H1 (cell line): ENCODE measurements around the gene FADS2. TPM values are rescaled to one million over a fixed set of nuclear protein-coding genes. Genes with fewer than 3 reads are reported as not detected.

Experiments used
- CTCF ChIA-PET: fragments of 300-600 bp; sonication (Branson Sonifier 250); formaldehyde crosslinking; loops from one replicate; lab custom pipeline; 2021; ENCODE audit not compliant: partially characterized antibody; lab: Charles Lee
- POLR2A ChIA-PET: fragments of 300-600 bp; sonication (Branson Sonifier 250); formaldehyde crosslinking; loops from one replicate; lab custom pipeline; 2021; ENCODE audit warnings: inconsistent platforms; ENCODE audit not compliant: partially characterized antibody; lab: Charles Lee
- DNase-seq, 2 experiments: peaks; one replicate each; pipeline versions ENCODE4 v3.0.0 to v3.0.0-alpha.2; 2010 to 2022; ENCODE audit warnings: low spot score in 2 of 2, low read depth in 1 of 2, mixed read lengths in 1 of 2
- FAIRE-seq: peaks from 2 replicates; lab custom pipeline; 2011; peaks lifted over from hg19 to GRCh38; lab: Jason Lieb, UNC
- H2AFZ ChIP-seq: 2 replicates; pipeline ENCODE4 v1.8.1; 2012; ENCODE audit warnings: low read length, inconsistent platforms
- H2AK5ac ChIP-seq: 2 replicates; pipeline ENCODE4 v1.6.1; 2013; ENCODE audit warnings: low read depth, low read length
- H2BK120ac ChIP-seq: replicated peaks from 2 replicates; pipeline ENCODE3; 2013; ENCODE audit warnings: low read depth, low read length, inconsistent platforms
- H2BK12ac ChIP-seq: 2 replicates; pipeline ENCODE4 v1.6.1; 2013; ENCODE audit warnings: low read depth, low read length
- H2BK15ac ChIP-seq: 2 replicates; pipeline ENCODE4 v1.6.1; 2013; ENCODE audit warnings: low read length
- H2BK20ac ChIP-seq: 2 replicates; pipeline ENCODE4 v1.6.1; 2013; ENCODE audit warnings: low read length
- H2BK5ac ChIP-seq: 2 replicates; pipeline ENCODE4 v1.6.1; 2013; ENCODE audit warnings: low read depth, low read length
- H3K14ac ChIP-seq: 2 replicates; pipeline ENCODE4 v1.6.1; 2013; ENCODE audit warnings: inconsistent platforms; ENCODE audit not compliant: insufficient read length
- H3K18ac ChIP-seq: 2 replicates; pipeline ENCODE4 v1.6.1; 2013; ENCODE audit warnings: low read length; ENCODE audit errors: extremely low read depth
- H3K23ac ChIP-seq: 2 replicates; pipeline ENCODE4 v1.6.1; 2013; ENCODE audit warnings: inconsistent platforms; ENCODE audit not compliant: insufficient read length
- H3K23me2 ChIP-seq: 2 replicates; pipeline ENCODE4 v1.6.1; 2013; ENCODE audit warnings: low read depth, low read length
- H3K27ac ChIP-seq: 2 replicates; pipeline ENCODE4 v1.6.1; 2011; ENCODE audit warnings: low read depth, low read length, inconsistent platforms
- H3K27me3 ChIP-seq, 4 experiments: replicated peaks in 1 of 4; 1 replicate in 1 of 4; 2 replicates in 3 of 4; pipeline versions ENCODE4 v1.6.1 to v1.8.1; 2011 to 2013; ENCODE audit warnings: low read length in 3 of 4, mild to moderate bottlenecking in 3 of 4, inconsistent platforms in 2 of 4, mixed read lengths in 2 of 4, moderate library complexity in 1 of 4; ENCODE audit not compliant: control insufficient read depth in 3 of 4, insufficient read depth in 3 of 4; ENCODE audit errors: extremely low read depth in 1 of 4
- H3K36me3 ChIP-seq, 4 experiments: 2 replicates each; pipeline versions ENCODE4 v1.6.1 to v1.8.1; 2011 to 2013; ENCODE audit warnings: mild to moderate bottlenecking in 4 of 4, low read length in 3 of 4, moderate library complexity in 2 of 4, control low read depth in 1 of 4, inconsistent platforms in 1 of 4; ENCODE audit not compliant: insufficient read depth in 4 of 4, control insufficient read depth in 2 of 4
- H3K4ac ChIP-seq: replicated peaks from 2 replicates; pipeline ENCODE3; 2013; ENCODE audit warnings: low read length, low read depth, mixed read lengths, inconsistent platforms; ENCODE audit not compliant: insufficient read length
- H3K4me1 ChIP-seq, 4 experiments: replicated peaks in 1 of 4; 1 replicate in 1 of 4; 2 replicates in 3 of 4; pipeline versions ENCODE4 v1.6.1 to v1.8.1; 2011 to 2013; ENCODE audit warnings: low read length in 3 of 4, inconsistent platforms in 2 of 4, mixed read lengths in 1 of 4; ENCODE audit not compliant: insufficient read depth in 4 of 4, control insufficient read depth in 3 of 4
- H3K4me2 ChIP-seq, 2 experiments: 2 replicates each; pipeline versions ENCODE4 v1.6.1 to v1.8.1; 2011 to 2013; ENCODE audit warnings: low read depth in 2 of 2, low read length in 2 of 2, control low read depth in 1 of 2, inconsistent platforms in 1 of 2, mild to moderate bottlenecking in 1 of 2; ENCODE audit not compliant: insufficient read depth in 1 of 2
- H3K4me3 ChIP-seq, 4 experiments: fragments of 200-600, 300-600 bp in 1 of 4; sonication (generic), shearing (Covaris generic), sonication (Bioruptor Twin) in 1 of 4; 2 replicates each; pipeline versions ENCODE4 v1.5.1 to v1.8.1; 2011 to 2016; ENCODE audit warnings: low read length in 4 of 4, low read depth in 3 of 4, control low read depth in 2 of 4, inconsistent platforms in 2 of 4, mild to moderate bottlenecking in 2 of 4, mixed read lengths in 1 of 4, moderate library complexity in 1 of 4; ENCODE audit not compliant: insufficient read depth in 2 of 4; ENCODE audit errors: extremely low read depth in 1 of 4
- H3K56ac ChIP-seq: replicated peaks from 2 replicates; pipeline ENCODE3; 2013; ENCODE audit warnings: low read depth, mild to moderate bottlenecking, mixed read lengths, low read length, inconsistent platforms; ENCODE audit not compliant: insufficient read length
- H3K79me1 ChIP-seq: 2 replicates; pipeline ENCODE4 v1.6.1; 2013; ENCODE audit warnings: low read depth, low read length, control low read depth
- H3K79me2 ChIP-seq, 2 experiments: 2 replicates each; pipeline versions ENCODE4 v1.6.1 to v1.8.1; 2012 to 2013; ENCODE audit warnings: low read length in 2 of 2, mild to moderate bottlenecking in 2 of 2, inconsistent platforms in 1 of 2; ENCODE audit not compliant: insufficient read depth in 2 of 2, control insufficient read depth in 1 of 2
- H3K9ac ChIP-seq, 4 experiments: replicated peaks in 1 of 4; 1 replicate in 1 of 4; 2 replicates in 3 of 4; pipeline versions ENCODE4 v1.6.1 to v1.8.1; 2011 to 2013; ENCODE audit warnings: low read depth in 3 of 4, low read length in 3 of 4, control low read depth in 2 of 4, mild to moderate bottlenecking in 2 of 4, moderate library complexity in 2 of 4, inconsistent platforms in 1 of 4; ENCODE audit errors: extremely low read depth in 1 of 4
- H3K9me3 ChIP-seq, 2 experiments: 2 replicates each; pipeline versions ENCODE4 v1.6.1 to v1.8.1; 2012 to 2013; ENCODE audit warnings: mild to moderate bottlenecking in 2 of 2, moderate library complexity in 2 of 2, control low read depth in 1 of 2, inconsistent platforms in 1 of 2, low read depth in 1 of 2, low read length in 1 of 2, mixed read lengths in 1 of 2; ENCODE audit not compliant: insufficient read depth in 2 of 2
- H4K20me1 ChIP-seq, 2 experiments: replicated peaks in 1 of 2; 2 replicates each; pipeline versions ENCODE3 to v1.8.1; 2011 to 2013; ENCODE audit warnings: inconsistent platforms in 2 of 2, low read length in 2 of 2, mild to moderate bottlenecking in 1 of 2; ENCODE audit not compliant: insufficient read depth in 2 of 2, control insufficient read depth in 1 of 2
- H4K5ac ChIP-seq: 2 replicates; pipeline ENCODE4 v1.6.1; 2013; ENCODE audit warnings: low read length, low read depth, mixed read lengths, inconsistent platforms; ENCODE audit not compliant: insufficient read length
- H4K8ac ChIP-seq: 2 replicates; pipeline ENCODE4 v1.8.0; 2013; ENCODE audit warnings: mild to moderate bottlenecking, moderate library complexity, low read length, inconsistent platforms; ENCODE audit not compliant: insufficient read depth; ENCODE audit errors: extremely low read depth
- H4K91ac ChIP-seq: replicated peaks from 2 replicates; pipeline ENCODE3; 2013; ENCODE audit warnings: low read length, mixed read lengths, inconsistent platforms; ENCODE audit not compliant: insufficient read length
- WGBS, 2 experiments: shearing (Covaris generic) in 1 of 2; methylation state at CpG; one replicate each; pipeline versions ENCODE4 v1.1.6 to v1.1.7; 2013 to 2015; ENCODE audit warnings: low lambda C conversion rate in 2 of 2, mixed read lengths in 2 of 2, inconsistent platforms in 1 of 2, low coverage in 1 of 2, missing lambda C conversion rate in 1 of 2; ENCODE audit not compliant: insufficient replicate concordance in 2 of 2, insufficient coverage in 1 of 2, insufficient read length in 1 of 2; ENCODE audit errors: extremely low coverage in 1 of 2, missing lambda C conversion rate in 1 of 2; 5-methylcytosine and 5-hydroxymethylcytosine counted together
- polyA plus RNA-seq, 7 experiments: library from polyadenylated mRNA; depleted of rRNA in 3 of 7; stranded (reverse) in 5 of 7; unstranded in 2 of 7; fragments of >200 nt in 5 of 7; fragments of 200-250 nt in 2 of 7; gene quantifications; 1 replicate in 5 of 7; 2 replicates in 1 of 7; 4 replicates in 1 of 7; pipeline versions ENCODE4 v1.2.1 to v1.2.3, GENCODE V29; 2011 to 2013; ENCODE audit warnings: missing spikeins in 2 of 7, mixed read lengths in 2 of 7
- total RNA-seq: library from RNA; stranded (reverse); fragmentation: NEBNext Ultra II Directional; extraction: Animal tissue kit (Norgen Biotek cat#: 25700); gene quantifications from 2 replicates; pipeline ENCODE4 v1.2.1, GENCODE V29; 2021

FADS2 gene
- total and polyA plus RNA-seq, 2 of the 8 experiments (the other 6 are each of a cell fraction or from before 2014, with no cell fraction given) = 499 to 701 TPM

DNA sequence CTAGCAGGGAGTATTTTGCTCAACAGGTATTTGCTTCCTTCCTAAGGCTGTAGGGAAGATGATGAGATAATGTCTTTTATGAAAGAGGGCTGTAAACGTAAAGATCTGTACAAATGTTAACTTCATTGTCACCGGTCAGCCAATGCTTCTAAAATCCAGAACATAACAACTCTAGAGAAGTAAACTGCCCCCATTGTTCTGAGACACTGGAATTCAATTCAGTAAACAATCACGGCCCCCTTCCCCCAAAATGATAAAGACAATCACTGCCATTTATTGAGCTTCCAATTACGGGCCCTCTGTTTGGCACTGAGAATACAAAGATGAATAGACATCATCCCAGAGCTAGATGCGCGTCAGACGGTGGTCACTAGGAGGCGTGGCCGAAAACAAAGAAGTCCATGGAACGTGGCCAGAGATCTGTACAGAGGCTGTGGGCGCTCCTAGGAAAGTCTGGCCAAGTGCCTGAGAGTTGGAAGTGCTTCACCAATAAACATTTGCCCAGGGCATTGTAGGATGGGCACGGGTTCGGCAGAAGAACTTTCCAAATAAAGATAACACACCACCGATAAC is 36.3 kb upstream of the FADS2 start:
- peaks cover 2% of the 10 kb centered on the region; the same call in 1 of the 2 replicates for H3K23me2 ChIP-seq
- no peak overlapping the region for H4K91ac ChIP-seq
- no peaks in the 10 kb centered on the region; the same call in 1 of the 2 replicates for H3K79me1 ChIP-seq
- no peak overlapping the region for H2BK15ac ChIP-seq
- no peak overlapping the region for H3K23ac ChIP-seq
- no peak overlapping the region for H2BK20ac ChIP-seq
- H3K4ac ChIP-seq = peak overlapping the region; percentile 10
- H2BK5ac ChIP-seq = peak overlapping the region; percentile 100
- FAIRE-seq (no peak), DNase-seq (no peak)
- H3K4me3 ChIP-seq = peak overlapping the region; percentile 86 to 99 (median 98)
- peak overlapping the region; percentile 94 for H4K5ac ChIP-seq
- no peak overlapping the region for H3K18ac ChIP-seq
- peak overlapping the region; percentile 90 to 100 (median 99) for H3K9ac ChIP-seq
- H3K36me3 ChIP-seq = peaks cover 22 to 47% (median 38%) of the 10 kb centered on the region in 4 experiments; a peak in 7 of 8 replicates
- WGBS, 2 experiments = 16% methylated on average over 14 of the region's 14 CpGs; no CpG with 5 or more reads in 1 of the 2 experiments
- H3K14ac ChIP-seq = no peak overlapping the region
- peaks cover 0 to 2% (median 0%) of the 10 kb centered on the region in 4 experiments; a peak in 1 of 7 replicates for H3K4me1 ChIP-seq
- no peaks in the 10 kb centered on the region for H3K27me3 ChIP-seq
- H3K9me3 ChIP-seq = no peaks in the 10 kb centered on the region
- peak overlapping the region; percentile 0; the same call in 1 of the 2 replicates for H2AFZ ChIP-seq
- H3K56ac ChIP-seq = peak overlapping the region; percentile 62
- ChIA-PET CTCF (interaction anchor here (1.0 to 10.5 kb wide), 9 partner anchors 11 to 58 kb away, joined by 3 to 168 read pairs (median 8); no protein-coding TSS in a partner anchor), POLR2A (interaction anchor here (0.7 to 20.9 kb wide), 21 partner anchors 11 to 333 kb away, joined by 3 to 354 read pairs (median 6); partner anchors contain the start of genes FADS1, FADS2, FTH1 and MYRF)
- H2BK12ac ChIP-seq = no peak overlapping the region; the same call in 1 of the 2 replicates
- peaks cover 10 to 11% of the 10 kb centered on the region in 2 experiments for H4K20me1 ChIP-seq
- peaks cover 8 to 48% of the 10 kb centered on the region in 2 experiments for H3K79me2 ChIP-seq
- H3K27ac ChIP-seq = peak overlapping the region; percentile 100
- H4K8ac ChIP-seq = peak overlapping the region; percentile 98; the same call in 1 of the 2 replicates
- peak overlapping the region; percentile 68 to 93 for H3K4me2 ChIP-seq
- no peak overlapping the region for H2AK5ac ChIP-seq
- H2BK120ac ChIP-seq = no peak overlapping the region
